Loucy (cell line): Measurements from ENCODE around the gene TECPR1.

ENCODE experiments used
- CTCF ChIP-seq: fragments of 200-600 bp; sonication (generic); conservative IDR thresholded peaks from 2 replicates; pipeline ENCODE4 v1.5.1; 2014; ENCODE audit warnings: mild to moderate bottlenecking, antibody characterized with exemption, low read length
- EZH2phosphoT487 ChIP-seq: fragments of 200-600 bp; IDR thresholded peaks from 2 replicates; pipeline ENCODE4 v1.6.1; 2018; ENCODE audit warnings: antibody characterized with exemption, mild to moderate bottlenecking, moderate library complexity, borderline replicate concordance

- TF ChIP-seq CTCF (no peak), EZH2phosphoT487 (no peak)
These were observed 34.1 kb downstream of the TECPR1 start for GRCh38 chr7:98217623-98218582.
